Measurements from ENCODE around the gene PPARD. TPM values are rescaled to one million over a fixed set of nuclear protein-coding genes. Genes with fewer than 3 reads are reported as not detected.

PPARD gene
- total RNA-seq, 2 donors from 2014 or later, result 14.1 to 21.3 TPM

DNA sequence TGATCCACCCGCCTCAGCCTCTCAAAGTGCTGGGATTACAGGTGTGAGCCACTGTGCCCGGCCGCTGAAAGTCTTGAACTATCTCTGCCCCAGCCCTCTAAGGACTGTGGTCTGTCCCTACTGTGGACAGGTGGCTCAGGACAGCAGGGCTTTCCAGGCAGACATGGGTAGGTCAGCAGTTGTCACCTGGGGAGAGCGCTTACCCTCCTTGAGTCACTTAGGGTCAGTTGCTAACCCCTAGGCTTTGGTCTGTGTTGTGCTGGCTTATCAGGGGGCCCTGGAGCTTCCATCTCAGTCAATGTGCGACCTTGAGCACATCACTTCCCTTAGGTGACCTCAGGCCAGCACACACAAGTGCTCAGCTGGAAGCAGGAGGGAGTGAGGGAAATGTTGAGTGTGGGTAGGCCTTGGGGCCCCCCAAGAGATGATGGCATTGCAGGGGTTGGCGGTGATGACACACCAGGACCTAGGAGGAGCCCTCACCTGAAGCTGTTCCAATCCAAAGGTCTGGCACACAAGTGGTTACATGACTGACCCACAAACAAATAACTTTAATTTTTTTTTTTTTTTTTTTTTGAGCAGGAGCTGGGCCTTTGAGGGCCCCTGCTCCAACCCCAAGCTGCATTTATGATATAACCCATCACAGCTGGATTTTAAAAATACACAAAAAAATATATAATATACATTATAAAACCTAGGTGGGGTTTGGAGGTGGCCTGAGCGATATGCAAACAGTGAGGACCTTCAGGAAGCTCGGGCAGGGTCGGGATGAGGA, 130.9 kb downstream of the PPARD start:
- intact Hi-C loops (cut with DNase I), result no loop called here
- ATAC-seq, result no peak
- no peak for DNase-seq

DNA sequence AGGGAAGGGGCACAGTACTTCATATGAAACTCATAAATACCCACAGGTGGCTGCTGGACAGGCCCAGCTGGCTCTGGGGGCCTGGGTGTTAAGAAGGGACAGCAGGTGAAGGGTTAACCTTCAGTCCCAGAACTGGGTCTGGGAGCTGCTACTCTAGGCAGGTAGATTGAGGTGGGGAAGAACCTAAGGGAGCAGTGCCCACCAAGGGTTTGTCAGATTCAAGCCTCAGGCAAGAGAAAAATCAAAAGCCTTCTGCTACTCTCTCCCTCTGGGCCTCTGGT, 131.4 kb downstream of the PPARD start:
- intact Hi-C loops (cut with DNase I), result no loop called here
- DNase-seq, result no peak
- no peak for ATAC-seq

GRCh38 chr6:35474131-35474941, 132.0 kb downstream of the PPARD start:
- intact Hi-C loops (cut with DNase I), result no loop called here
- ATAC-seq (no peak), DNase-seq (no peak)

GRCh38 chr6:35474942-35475570, 132.7 kb downstream of the PPARD start:
- DNase-seq (no peak), ATAC-seq (no peak)
- intact Hi-C loops (cut with DNase I), result no loop called here

GRCh38 chr6:35475573-35475972, 133.2 kb downstream of the PPARD start:
- intact Hi-C loops (cut with DNase I), result no loop called here
- no peak for DNase-seq
- no peak for ATAC-seq

DNA sequence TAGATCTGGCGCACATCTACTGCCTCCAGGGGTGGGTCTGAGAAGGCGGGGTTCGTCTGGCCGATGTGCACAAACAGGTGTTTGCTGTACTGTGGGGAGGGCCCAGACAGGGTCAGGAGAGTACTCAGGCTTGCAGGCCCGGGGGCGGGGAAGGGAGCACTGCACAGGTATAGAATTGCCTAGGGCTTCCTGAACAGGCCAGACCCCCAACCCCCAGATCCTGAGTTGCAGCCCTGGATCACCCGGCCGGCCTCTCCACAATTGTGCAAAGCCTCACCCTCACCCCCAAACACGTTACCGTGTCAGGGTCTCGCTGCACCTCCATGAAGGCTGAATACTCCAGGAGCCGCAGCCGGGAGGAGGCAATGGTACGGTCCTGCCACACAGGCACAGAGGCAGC, 133.6 kb downstream of the PPARD start:
- intact Hi-C loops (cut with DNase I), result no loop called here
- no peak for ATAC-seq
- DNase-seq, result no peak

- intact Hi-C loops (cut with DNase I), result no loop called here
- no peak for ATAC-seq
Observed at GRCh38 chr6:35477028-35477427, 134.7 kb downstream of the PPARD start.

More at GRCh38 chr6:35477028-35477427, 134.7 kb downstream of the PPARD start:
- no peak for DNase-seq

Small RNAs within 50 kb of the gene (microRNA-seq; reads per million reads assigned to microRNA genes)
- 0 reads per million in 2 donors for gene MIR7111

Other genes with a start within 250 kb of the PPARD start
- gene TCP11, start 201.2 kb upstream of the PPARD start, total RNA-seq, result not detected
- gene SCUBE3, start 128.6 kb upstream of the PPARD start, total RNA-seq, result under 1 TPM; 0.13 to 0.44 TPM
- 10 to 100 TPM; 24.1 to 26.4 TPM for gene ZNF76, start 82.8 kb upstream of the PPARD start, total RNA-seq
- gene DEF6, start 44.7 kb upstream of the PPARD start, total RNA-seq, result 1 to 10 TPM; 2.5 to 4.7 TPM
- gene FANCE, start 109.8 kb downstream of the PPARD start, total RNA-seq, result 1 to 10 TPM; 1.8 to 3.7 TPM
- gene RPL10A, start 125.8 kb downstream of the PPARD start, total RNA-seq, result 100 to 1,000 TPM; 691 to 715 TPM
- gene TEAD3, start 154.5 kb downstream of the PPARD start, total RNA-seq, result 10 to 100 TPM; 22.4 to 39.6 TPM
- gene TULP1, start 170.3 kb downstream of the PPARD start, total RNA-seq, result under 1 TPM in 1 of 2 donors, not detected in 1; 0.32 TPM